Progenitor cell of endocrine pancreas (in vitro differentiated cells): ENCODE results near the gene PROK1. TPM values are rescaled to one million over a fixed set of nuclear protein-coding genes. Genes with fewer than 3 reads are reported as not detected.

Experiments used
- DNase-seq: peaks from one replicate; pipeline ENCODE4 v3.0.0; 2021; ENCODE audit warnings: low spot score; ENCODE audit not compliant: unreplicated experiment
- H3K27ac Mint-ChIP-seq: 2 replicates; pipeline ENCODE4 v1.8.0; 2021; ENCODE audit warnings: mild to moderate bottlenecking, moderate library complexity, mixed read lengths
- H3K27me3 Mint-ChIP-seq: 2 replicates; pipeline ENCODE4 v1.8.0; 2021; ENCODE audit warnings: mixed read lengths
- H3K36me3 Mint-ChIP-seq: 2 replicates; pipeline ENCODE4 v1.8.0; 2022; ENCODE audit warnings: mixed read lengths; ENCODE audit not compliant: insufficient read depth
- H3K4me1 Mint-ChIP-seq: 2 replicates; pipeline ENCODE4 v1.8.0; 2021; ENCODE audit warnings: low read depth, mixed read lengths
- H3K4me3 Mint-ChIP-seq: 2 replicates; pipeline ENCODE4 v1.8.0; 2021; ENCODE audit warnings: low read depth, mild to moderate bottlenecking, moderate library complexity, mixed read lengths
- H3K9me3 Mint-ChIP-seq: 2 replicates; pipeline ENCODE4 v1.8.0; 2021; ENCODE audit warnings: low read depth, mixed read lengths
- CTCF ChIP-seq: fragments of 200-600 bp; sonication (generic); IDR thresholded peaks from one replicate; pipeline ENCODE4 v1.5.0; 2021; ENCODE audit warnings: antibody characterized with exemption, mild to moderate bottlenecking; ENCODE audit not compliant: unreplicated experiment
- total RNA-seq: library from RNA; stranded (reverse); gene quantifications from 2 replicates; pipeline ENCODE4 v1.2.1, GENCODE V29; 2021

Gene PROK1
- total RNA-seq, 1 donor from 2014 or later = not detected

GRCh38 chr1:110420023-110420662, 30.8 kb upstream of the PROK1 start:
- no peaks in the 10 kb centered on the region for H3K9me3 Mint-ChIP-seq
- peaks cover 11% of the 10 kb centered on the region for H3K27me3 Mint-ChIP-seq
- no peaks in the 10 kb centered on the region for H3K4me1 Mint-ChIP-seq
- no peaks in the 10 kb centered on the region for H3K36me3 Mint-ChIP-seq
- no peak overlapping the region for H3K27ac Mint-ChIP-seq
- H3K4me3 Mint-ChIP-seq = no peak overlapping the region
- DNase-seq = no peak
- TF ChIP-seq CTCF = no peak

- peaks cover 15% of the 10 kb centered on the region for H3K27me3 Mint-ChIP-seq
- no peaks in the 10 kb centered on the region for H3K4me1 Mint-ChIP-seq
- no peaks in the 10 kb centered on the region for H3K9me3 Mint-ChIP-seq
- TF ChIP-seq CTCF = no peak
- DNase-seq = no peak
- H3K27ac Mint-ChIP-seq = no peak overlapping the region
- H3K4me3 Mint-ChIP-seq = no peak overlapping the region
- no peaks in the 10 kb centered on the region for H3K36me3 Mint-ChIP-seq
These were observed 29.8 kb upstream of the PROK1 start for GRCh38 chr1:110420874-110421793.

GRCh38 chr1:110424699-110425611, 26.0 kb upstream of the PROK1 start:
- no peak overlapping the region for H3K27ac Mint-ChIP-seq
- no peaks in the 10 kb centered on the region for H3K4me1 Mint-ChIP-seq

GRCh38 chr1:110425612-110426152, 25.3 kb upstream of the PROK1 start:
- Mint-ChIP-seq H3K9me3 (no peaks in the 10 kb centered on the region), H3K27me3 (peaks cover 25% of the 10 kb centered on the region), H3K4me1 (no peaks in the 10 kb centered on the region), H3K36me3 (no peaks in the 10 kb centered on the region), H3K27ac (no peak overlapping the region), H3K4me3 (no peak overlapping the region)
- no peak for DNase-seq
- TF ChIP-seq CTCF = no peak

More at GRCh38 chr1:110424699-110425611, 26.0 kb upstream of the PROK1 start:
- H3K9me3 Mint-ChIP-seq = no peaks in the 10 kb centered on the region
- TF ChIP-seq CTCF = no peak
- H3K4me3 Mint-ChIP-seq = no peak overlapping the region
- H3K36me3 Mint-ChIP-seq = no peaks in the 10 kb centered on the region
- no peak for DNase-seq
- H3K27me3 Mint-ChIP-seq = peaks cover 18% of the 10 kb centered on the region
